HG02678 (cell line): ENCODE measurements around the gene LAMB1.
"Not testable (repeated sequence)": the region's sequence is repeated elsewhere in the genome, so short reads cannot be mapped to it uniquely, and the experiment has no call there.

Source experiments
- ATAC-seq: cut with Tn5 transposase; IDR thresholded peaks from one replicate; pipeline ENCODE4 v1.9.1; 2021; ENCODE audit warnings: mild to moderate bottlenecking, moderate library complexity; ENCODE audit not compliant: unreplicated experiment

Gene LAMB1

GRCh38 chr7:108002726-108003598 lies at the start of gene LAMB1:
LAMB1 (minus strand) TSS chr7:108003161; CDS start chr7:108002885, 276 bp downstream.
- ATAC-seq, result no peak

GRCh38 chr7:108051454-108051853 lies 48.5 kb upstream of the LAMB1 start:
- ATAC-seq, result no peak

- ATAC-seq, result no peak
Observed at GRCh38 chr7:108049962-108050361, 47.0 kb upstream of the LAMB1 start.

- ATAC-seq, result no peak
Observed at GRCh38 chr7:108048422-108048821, 45.5 kb upstream of the LAMB1 start.

GRCh38 chr7:108046952-108047506 lies 44.1 kb upstream of the LAMB1 start:
- no peak for ATAC-seq

GRCh38 chr7:108045669-108046068 lies 42.7 kb upstream of the LAMB1 start:
- ATAC-seq, result no peak

GRCh38 chr7:108045154-108045553 lies 42.2 kb upstream of the LAMB1 start:
- no peak for ATAC-seq

- ATAC-seq, result no peak
Observed at GRCh38 chr7:108044345-108044744, 41.4 kb upstream of the LAMB1 start.

GRCh38 chr7:108038986-108039385 lies 36.0 kb upstream of the LAMB1 start:
- ATAC-seq, result no peak

- no peak for ATAC-seq
Observed at GRCh38 chr7:108037741-108038140, 34.8 kb upstream of the LAMB1 start.

GRCh38 chr7:108037140-108037539 lies 34.2 kb upstream of the LAMB1 start:
- ATAC-seq, result no peak

- no peak for ATAC-seq
Observed at GRCh38 chr7:108034586-108034985, 31.6 kb upstream of the LAMB1 start.

GRCh38 chr7:108033776-108034497 lies 31.0 kb upstream of the LAMB1 start:
- no peak for ATAC-seq

- ATAC-seq, result not testable (repeated sequence)
Observed at GRCh38 chr7:108033309-108033708, 30.3 kb upstream of the LAMB1 start.

- no peak for ATAC-seq
Observed at GRCh38 chr7:108030516-108030915, 27.6 kb upstream of the LAMB1 start.

GRCh38 chr7:108029034-108029433 lies 26.1 kb upstream of the LAMB1 start:
- ATAC-seq, result no peak

- ATAC-seq, result no peak
Observed at GRCh38 chr7:108028111-108028510, 25.1 kb upstream of the LAMB1 start.

GRCh38 chr7:108027239-108027638 lies 24.3 kb upstream of the LAMB1 start:
- no peak for ATAC-seq

GRCh38 chr7:108026647-108027046 lies 23.7 kb upstream of the LAMB1 start:
- ATAC-seq, result no peak

- ATAC-seq, result no peak
Observed at GRCh38 chr7:108026116-108026515, 23.2 kb upstream of the LAMB1 start.

- no peak for ATAC-seq
Observed at GRCh38 chr7:108024538-108024937, 21.6 kb upstream of the LAMB1 start.

- no peak for ATAC-seq
Observed at GRCh38 chr7:108020585-108020984, 17.6 kb upstream of the LAMB1 start.
